Measurements from ENCODE around the gene CHST6. TPM values are rescaled to one million over a fixed set of nuclear protein-coding genes. Genes with fewer than 3 reads are reported as not detected.

CHST6 gene
- total and polyA plus RNA-seq, 10 of the 15 experiments (the other 5 are each of a cell fraction or from before 2014, with no cell fraction given), result 0.14 to 2.5 (median 0.51) TPM

- intact Hi-C loops (cut with micrococcal nuclease; ENCODE audit: unreplicated experiment), result no loop called here
- WGBS (ENCODE audit: insufficient coverage, insufficient replicate concordance, low lambda C conversion rate, missing lambda C conversion rate), result 38% methylated on average over 7 of the region's 7 CpGs
Observed at GRCh38 chr16:75481475-75481874, 13.8 kb downstream of the CHST6 start.

GRCh38 chr16:75479421-75479990 is 15.7 kb downstream of the CHST6 start:
- H2AFZ ChIP-seq (ENCODE audit: control insufficient read depth, low read depth, low read length), result no peak overlapping the region
- in situ Hi-C loops (cut with MboI) (no loop called here), intact Hi-C loops (cut with micrococcal nuclease; ENCODE audit: unreplicated experiment) (no loop called here)
- no peaks in the 10 kb centered on the region for H3K4me1 ChIP-seq (ENCODE audit: control insufficient read depth, insufficient read depth, low read length)
- FAIRE-seq (no peak), DNase-seq (ENCODE audit: low read depth, low spot score) (no peak), ATAC-seq (no peak)
- H3K9me3 ChIP-seq (replicated peaks; ENCODE audit: control insufficient read depth, insufficient read depth, low read length), result no peaks in the 10 kb centered on the region
- no peaks in the 10 kb centered on the region for H3K79me2 ChIP-seq (ENCODE audit: control insufficient read depth, insufficient read depth, low read length)
- ChIA-PET RAD21 (ENCODE audit: unreplicated experiment) (no interaction called here), POLR2A (no interaction called here), CTCF (no interaction called here), SMC1A (ENCODE audit: uncharacterized antibody, unreplicated experiment) (interaction anchor here (2.4 kb wide), 1 partner anchor 38 kb away, joined by 8 read pairs; no protein-coding TSS in a partner anchor)
- WGBS (ENCODE audit: insufficient coverage, insufficient replicate concordance, low lambda C conversion rate, missing lambda C conversion rate), result 89% methylated on average over 44 of the region's 47 CpGs
- H4K20me1 ChIP-seq (ENCODE audit: control insufficient read depth, insufficient read depth), result no peaks in the 10 kb centered on the region
- H3K4me3 ChIP-seq, result no peak overlapping the region
- BruUV-seq (replicated peaks), result no TSS peak
- H3K9ac ChIP-seq (ENCODE audit: control insufficient read depth, insufficient read depth, low read length), result no peak overlapping the region
- no peaks in the 10 kb centered on the region for H3K36me3 ChIP-seq (ENCODE audit: control insufficient read depth in 2 of 2, insufficient read depth in 2 of 2, low read length in 1 of 2)
- H3K27ac ChIP-seq (ENCODE audit: control insufficient read depth, insufficient read depth), result no peak overlapping the region
- H3K4me2 ChIP-seq (ENCODE audit: control insufficient read depth, insufficient read depth), result no peak overlapping the region
- no peaks in the 10 kb centered on the region; a peak in 1 of 4 replicates for H3K27me3 ChIP-seq (replicated peaks in 1 of 2; ENCODE audit: control insufficient read depth in 2 of 2, insufficient read depth in 2 of 2, low read length in 1 of 2)
- TF ChIP-seq, protein P1, sequence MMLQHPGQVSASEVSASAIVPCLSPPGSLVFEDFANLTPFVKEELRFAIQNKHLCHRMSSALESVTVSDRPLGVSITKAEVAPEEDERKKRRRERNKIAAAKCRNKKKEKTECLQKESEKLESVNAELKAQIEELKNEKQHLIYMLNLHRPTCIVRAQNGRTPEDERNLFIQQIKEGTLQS (IDR thresholded peaks at IDR 0.05; ENCODE audit: borderline replicate concordance, extremely low read depth, low read depth, low read length), result no peak
- no peak for TF ChIP-seq SP1 (IDR thresholded peaks at IDR 0.05; ENCODE audit: low read depth, low read length)
- no peak for TF ChIP-seq RFX5 (IDR thresholded peaks at IDR 0.05; ENCODE audit: low read depth, low read length)
- TF ChIP-seq YY1 (IDR thresholded peaks at IDR 0.05; ENCODE audit: low read depth, low read length), result no peak
- TF ChIP-seq, protein P2, sequence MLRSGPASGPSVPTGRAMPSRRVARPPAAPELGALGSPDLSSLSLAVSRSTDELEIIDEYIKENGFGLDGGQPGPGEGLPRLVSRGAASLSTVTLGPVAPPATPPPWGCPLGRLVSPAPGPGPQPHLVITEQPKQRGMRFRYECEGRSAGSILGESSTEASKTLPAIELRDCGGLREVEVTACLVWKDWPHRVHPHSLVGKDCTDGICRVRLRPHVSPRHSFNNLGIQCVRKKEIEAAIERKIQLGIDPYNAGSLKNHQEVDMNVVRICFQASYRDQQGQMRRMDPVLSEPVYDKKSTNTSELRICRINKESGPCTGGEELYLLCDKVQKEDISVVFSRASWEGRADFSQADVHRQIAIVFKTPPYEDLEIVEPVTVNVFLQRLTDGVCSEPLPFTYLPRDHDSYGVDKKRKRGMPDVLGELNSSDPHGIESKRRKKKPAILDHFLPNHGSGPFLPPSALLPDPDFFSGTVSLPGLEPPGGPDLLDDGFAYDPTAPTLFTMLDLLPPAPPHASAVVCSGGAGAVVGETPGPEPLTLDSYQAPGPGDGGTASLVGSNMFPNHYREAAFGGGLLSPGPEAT (IDR thresholded peaks at IDR 0.05; ENCODE audit: low read depth), result no peak
- no peak for TF ChIP-seq BMI1 (IDR thresholded peaks at IDR 0.05; ENCODE audit: borderline replicate concordance)
- TF ChIP-seq ZBTB4 (CRISPR knock-in tag; IDR thresholded peaks at IDR 0.05), result no peak

More at GRCh38 chr16:75481475-75481874, 13.8 kb downstream of the CHST6 start:
- FAIRE-seq, result no peak
- Histone ChIP-seq H3K4me1 (ENCODE audit: control insufficient read depth, insufficient read depth, low read length) (peaks cover 18% of the 10 kb centered on the region), H3K9me3 (replicated peaks; ENCODE audit: control insufficient read depth, insufficient read depth, low read length) (no peaks in the 10 kb centered on the region), H4K20me1 (ENCODE audit: control insufficient read depth, insufficient read depth) (no peaks in the 10 kb centered on the region), H3K27me3 (replicated peaks in 1 of 2; ENCODE audit: control insufficient read depth in 2 of 2, insufficient read depth in 2 of 2, low read length in 1 of 2) (no peaks in the 10 kb centered on the region; a peak in 1 of 4 replicates), H2AFZ (ENCODE audit: control insufficient read depth, low read depth, low read length) (no peak overlapping the region), H3K4me2 (ENCODE audit: control insufficient read depth, insufficient read depth) (no peak overlapping the region), H3K27ac (ENCODE audit: control insufficient read depth, insufficient read depth) (no peak overlapping the region), H3K36me3 (ENCODE audit: control insufficient read depth in 2 of 2, insufficient read depth in 2 of 2, low read length in 1 of 2) (no peaks in the 10 kb centered on the region), H3K79me2 (ENCODE audit: control insufficient read depth, insufficient read depth, low read length) (no peaks in the 10 kb centered on the region), H3K4me3 (no peak overlapping the region), H3K9ac (ENCODE audit: control insufficient read depth, insufficient read depth, low read length) (no peak overlapping the region)
- RAD21 ChIA-PET (ENCODE audit: unreplicated experiment), result no interaction called here
- DNase-seq (ENCODE audit: low read depth, low spot score), result no peak
- SMC1A ChIA-PET (ENCODE audit: uncharacterized antibody, unreplicated experiment), result interaction anchor here (1.4 kb wide), 1 partner anchor 9 kb away, joined by 3 read pairs; no protein-coding TSS in a partner anchor
- TF ChIP-seq PAX5 (IDR thresholded peaks at IDR 0.05; ENCODE audit: borderline replicate concordance, low read depth, low read length) (no peak), NR2F1 (conservative IDR thresholded peaks at IDR 0.05) (no peak), STAT1 (conservative IDR thresholded peaks at IDR 0.05) (no peak), HCFC1 (IDR thresholded peaks at IDR 0.05; ENCODE audit: low read length) (no peak), GATAD2B (conservative IDR thresholded peaks at IDR 0.05; ENCODE audit: low read depth) (no peak), ATF7 (IDR thresholded peaks at IDR 0.05; ENCODE audit: low read depth) (no peak), SREBF1 (IDR thresholded peaks at IDR 0.05; ENCODE audit: low read length) (no peak), IKZF2 (IDR thresholded peaks at IDR 0.05) (no peak)
- no TSS peak for BruUV-seq (replicated peaks)
- POLR2A ChIA-PET, result no interaction called here
- in situ Hi-C loops (cut with MboI), result no loop called here
- no peak for ATAC-seq
- CTCF ChIA-PET, result interaction anchor here (0.5 to 1.5 kb wide), 2 partner anchors 9 to 1171 kb away, joined by 3 read pairs; no protein-coding TSS in a partner anchor

Data from GM12878 (cell line).